HFF-Myc (cell line): ENCODE measurements around the gene GLRX5.

Experiments
- DNase-seq: peaks from one replicate; pipeline ENCODE4 v3.0.0-alpha.2; 2011; ENCODE audit warnings: low read depth; ENCODE audit errors: extremely low read depth
- H3K4me3 ChIP-seq: replicated peaks from 2 replicates; pipeline ENCODE4 v1.5.1; 2011; ENCODE audit warnings: low read depth, mild to moderate bottlenecking, control low read depth, low read length
- TF ChIP-seq, protein P1 (sequence below): IDR thresholded peaks from 2 replicates; pipeline ENCODE4 v1.5.1; 2012; ENCODE audit warnings: mild to moderate bottlenecking, low read depth, low read length, control low read depth; ENCODE audit errors: missing control alignments

GLRX5 gene

GRCh38 chr14:95541346-95541745 is 6.5 kb downstream of the GLRX5 start:
- no peak for DNase-seq
- TF ChIP-seq, protein P1, sequence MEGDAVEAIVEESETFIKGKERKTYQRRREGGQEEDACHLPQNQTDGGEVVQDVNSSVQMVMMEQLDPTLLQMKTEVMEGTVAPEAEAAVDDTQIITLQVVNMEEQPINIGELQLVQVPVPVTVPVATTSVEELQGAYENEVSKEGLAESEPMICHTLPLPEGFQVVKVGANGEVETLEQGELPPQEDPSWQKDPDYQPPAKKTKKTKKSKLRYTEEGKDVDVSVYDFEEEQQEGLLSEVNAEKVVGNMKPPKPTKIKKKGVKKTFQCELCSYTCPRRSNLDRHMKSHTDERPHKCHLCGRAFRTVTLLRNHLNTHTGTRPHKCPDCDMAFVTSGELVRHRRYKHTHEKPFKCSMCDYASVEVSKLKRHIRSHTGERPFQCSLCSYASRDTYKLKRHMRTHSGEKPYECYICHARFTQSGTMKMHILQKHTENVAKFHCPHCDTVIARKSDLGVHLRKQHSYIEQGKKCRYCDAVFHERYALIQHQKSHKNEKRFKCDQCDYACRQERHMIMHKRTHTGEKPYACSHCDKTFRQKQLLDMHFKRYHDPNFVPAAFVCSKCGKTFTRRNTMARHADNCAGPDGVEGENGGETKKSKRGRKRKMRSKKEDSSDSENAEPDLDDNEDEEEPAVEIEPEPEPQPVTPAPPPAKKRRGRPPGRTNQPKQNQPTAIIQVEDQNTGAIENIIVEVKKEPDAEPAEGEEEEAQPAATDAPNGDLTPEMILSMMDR, result no peak
- no peak overlapping the region for H3K4me3 ChIP-seq

- DNase-seq, result no peak
- TF ChIP-seq, protein P1, result no peak
- no peak overlapping the region for H3K4me3 ChIP-seq
These were observed 7.4 kb downstream of the GLRX5 start for GRCh38 chr14:95541932-95542930.

GRCh38 chr14:95543021-95543420 is 8.2 kb downstream of the GLRX5 start:
- TF ChIP-seq, protein P1, result no peak
- DNase-seq, result no peak
- H3K4me3 ChIP-seq, result no peak overlapping the region

- no peak overlapping the region for H3K4me3 ChIP-seq
- TF ChIP-seq, protein P1, result no peak
- no peak for DNase-seq
These were observed 9.7 kb downstream of the GLRX5 start for GRCh38 chr14:95544588-95544987.

DNA sequence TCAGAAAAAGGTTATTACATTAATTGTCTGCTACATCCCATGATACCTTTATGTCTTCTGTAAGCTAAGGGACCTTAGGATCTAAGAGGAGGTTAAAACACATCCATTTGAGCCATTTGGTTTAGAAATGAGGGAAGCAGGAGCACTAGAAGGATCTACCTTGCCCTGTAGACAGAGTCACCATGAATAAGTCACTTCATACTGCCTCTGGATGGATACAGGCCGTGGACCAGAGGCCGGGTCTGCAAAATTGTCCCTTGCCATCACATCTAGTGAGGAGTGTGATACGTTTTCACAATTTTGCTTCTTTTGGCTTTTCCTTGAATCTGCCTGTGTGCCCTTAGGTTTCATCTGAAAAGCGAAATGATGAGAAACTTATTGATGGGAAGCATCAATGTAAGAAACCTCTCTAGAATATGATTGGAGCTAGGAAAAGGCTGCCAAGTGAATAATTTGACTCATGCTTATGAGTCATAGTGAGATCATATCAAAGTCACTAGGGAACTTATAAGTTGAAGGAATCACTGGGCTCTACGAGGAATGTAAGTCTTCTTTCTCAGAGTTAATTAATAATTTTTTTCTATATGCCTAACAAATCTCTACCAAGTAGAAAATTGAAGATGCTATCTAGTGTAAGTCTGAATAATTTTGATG is 10.8 kb downstream of the GLRX5 start:
- DNase-seq, result peak; percentile 56
- TF ChIP-seq, protein P1, result no peak
- H3K4me3 ChIP-seq, result no peak overlapping the region

DNA sequence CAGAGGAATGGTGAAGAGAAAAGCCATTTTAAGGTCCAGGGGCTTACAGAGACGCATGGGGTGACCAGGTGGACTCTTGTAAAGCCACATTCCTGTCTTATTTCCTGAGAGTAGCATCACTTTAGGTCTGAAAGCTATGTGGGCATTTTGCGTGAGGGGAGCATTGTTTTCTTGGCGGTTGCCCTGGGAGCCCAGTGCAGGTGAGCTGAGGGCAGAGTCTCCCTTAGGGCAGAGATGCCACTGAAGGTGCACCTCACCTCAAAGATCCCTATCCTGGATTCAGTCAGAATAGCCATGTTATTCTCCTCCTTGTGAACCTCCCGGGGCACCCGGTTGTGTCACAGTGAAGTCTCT is 12.4 kb downstream of the GLRX5 start:
- TF ChIP-seq, protein P1, result no peak
- H3K4me3 ChIP-seq, result no peak overlapping the region
- DNase-seq, result no peak
